Bone marrow (tissue), 2 donors: ENCODE measurements around the gene BACH2.
"Not testable (repeated sequence)": the region's sequence is repeated elsewhere in the genome, so short reads cannot be mapped to it uniquely, and the experiment has no call there.

Experiments used
- DNase-seq, 2 donors: peaks; one replicate each; lab custom pipeline; 2025; lab: John Stamatoyannopoulos, UW

BACH2 gene

DNA sequence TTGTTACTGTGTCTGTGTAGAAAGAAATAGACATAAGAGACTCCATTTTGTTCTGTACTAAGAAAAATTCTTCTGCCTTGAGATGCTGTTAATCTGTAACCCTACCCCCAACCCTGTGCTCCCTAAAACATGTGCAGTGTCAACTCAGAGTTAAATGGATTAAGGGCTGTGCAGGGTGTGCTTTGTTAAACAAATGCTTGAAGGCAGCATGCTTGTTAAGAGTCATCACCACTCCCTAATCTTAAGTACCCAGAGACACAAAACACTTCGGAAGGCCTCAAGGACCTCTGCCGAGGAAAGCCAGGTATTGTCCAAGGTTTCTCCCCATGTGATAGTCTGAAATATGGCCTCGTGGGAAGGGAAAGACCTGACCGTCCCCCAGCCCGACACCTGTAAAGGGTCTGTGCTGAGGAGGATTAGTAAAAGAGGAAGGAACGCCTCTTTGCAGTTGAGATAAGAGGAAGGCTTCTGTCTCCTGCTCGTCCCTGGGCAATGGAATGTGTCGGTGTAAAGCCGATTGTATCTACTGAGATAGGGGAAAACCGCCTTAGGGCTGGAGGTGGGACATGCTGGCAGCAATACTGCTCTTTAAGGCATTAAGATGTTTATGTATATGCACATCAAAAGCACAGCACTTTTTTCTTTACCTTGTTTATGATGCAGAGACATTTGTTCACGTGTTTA, 405.7 kb downstream of the BACH2 start:
- DNase-seq = not testable (repeated sequence)

DNA sequence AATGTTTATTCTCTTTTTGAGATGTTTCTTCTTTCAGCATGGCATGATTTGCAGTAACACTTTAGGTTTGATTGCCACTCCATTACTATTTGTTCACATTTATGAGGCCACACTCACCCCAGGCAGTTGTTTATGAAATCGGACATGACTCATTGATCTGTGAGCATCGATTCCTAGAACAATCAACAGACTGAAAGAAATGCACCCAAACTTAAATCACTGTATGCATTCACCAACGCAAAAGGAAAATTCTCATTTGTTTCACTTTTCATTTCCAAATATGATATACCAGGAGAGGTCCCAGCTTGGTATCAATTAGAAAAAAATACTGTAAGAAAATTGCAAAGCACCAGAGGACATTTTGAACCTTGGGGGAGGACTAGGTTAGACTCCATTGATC, 407.8 kb downstream of the BACH2 start:
- DNase-seq = no peak

DNA sequence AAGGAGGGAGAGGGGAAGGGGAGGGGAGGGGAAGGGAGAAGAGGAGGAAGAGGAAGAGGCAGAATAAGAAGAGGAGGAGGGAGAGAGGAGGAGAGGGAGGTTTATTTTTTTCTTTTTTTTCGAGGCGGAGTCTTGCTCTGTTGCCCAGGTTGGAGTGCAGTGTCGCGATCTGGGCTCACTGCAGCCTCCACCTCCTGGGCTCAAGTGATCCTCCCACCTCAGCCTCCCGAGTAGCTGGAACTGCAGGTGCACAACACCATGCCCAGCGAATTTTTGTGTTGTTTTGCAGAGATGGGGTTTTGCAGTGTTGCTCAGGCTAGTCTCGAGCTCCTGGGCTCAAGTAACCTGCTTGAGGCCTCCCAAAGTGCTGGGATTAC, 408.5 kb downstream of the BACH2 start:
- no peak for DNase-seq

DNA sequence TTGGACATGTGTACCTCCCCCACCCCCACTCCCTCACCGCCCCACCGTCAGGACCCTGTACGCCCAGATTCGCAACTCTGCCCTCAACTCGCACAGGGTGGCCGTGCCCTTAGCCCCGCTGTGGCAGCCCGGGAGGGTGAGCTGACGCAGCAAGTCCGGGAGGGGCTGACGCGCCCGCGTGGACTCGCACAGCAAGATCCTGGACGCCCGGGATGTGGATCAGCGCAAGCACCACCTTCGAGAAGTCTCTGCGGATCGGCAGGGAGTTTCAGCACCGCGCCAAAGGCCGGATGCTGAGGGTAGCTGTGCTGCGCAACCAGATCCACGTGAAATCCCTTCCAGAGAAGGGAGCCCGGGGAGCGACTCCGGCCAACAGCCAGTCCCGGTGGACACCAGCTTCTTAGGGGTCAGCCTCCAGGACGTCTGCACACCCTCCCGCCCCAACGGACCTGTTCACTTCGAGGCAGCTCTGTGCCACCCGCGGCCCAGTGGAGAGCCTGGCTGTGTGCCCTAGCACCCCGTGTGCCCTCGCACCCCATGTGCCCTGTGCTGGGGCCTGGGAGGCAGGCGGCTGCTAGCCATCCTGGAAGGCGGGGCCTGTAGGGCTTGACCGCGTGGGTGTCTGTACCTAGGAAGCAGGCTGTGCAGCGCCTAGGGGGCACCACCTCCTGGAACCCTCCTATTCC, 409.0 kb downstream of the BACH2 start:
- no peak for DNase-seq

DNA sequence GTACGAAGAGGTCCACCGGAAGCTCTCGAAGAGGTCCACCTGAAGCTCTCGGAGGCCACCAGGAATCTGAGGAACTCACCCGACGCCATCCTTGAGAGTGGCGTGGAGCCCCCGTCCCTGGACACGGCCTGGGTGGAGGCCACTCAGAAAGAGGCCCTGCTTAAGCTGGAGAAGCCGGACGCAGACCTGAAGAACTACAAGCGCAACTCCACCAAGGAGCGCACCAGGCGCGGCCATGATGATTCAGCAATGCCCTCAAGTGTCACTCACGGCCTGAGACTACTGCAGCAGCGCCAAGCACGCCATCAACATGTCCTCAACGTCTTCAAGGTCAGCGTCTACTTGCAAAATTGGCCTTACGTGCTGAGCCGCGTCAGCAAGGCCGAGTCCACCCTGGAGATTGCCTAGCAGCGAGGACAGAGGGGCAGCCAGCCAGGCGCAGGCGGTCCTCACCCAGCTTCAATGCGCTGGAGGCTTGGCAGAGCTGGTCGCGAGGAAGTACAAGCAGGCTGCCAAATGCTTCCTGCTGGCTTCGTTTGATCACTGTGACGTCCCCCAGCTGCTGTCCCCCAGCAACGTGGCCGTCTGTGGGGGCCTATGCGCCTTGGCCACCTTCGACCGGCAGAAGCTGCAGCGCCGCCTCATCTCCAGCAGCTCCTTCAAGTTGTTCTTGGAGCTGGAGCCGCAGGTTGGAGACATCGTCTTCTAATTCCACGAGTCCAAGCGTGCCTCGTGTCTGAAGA, 410.1 kb downstream of the BACH2 start:
- DNase-seq = no peak
